Measurements from ENCODE around the gene SERPINB10.

SERPINB10 gene

GRCh38 chr18:63907664-63908063, at the start of gene SERPINB10:
TSS of gene SERPINB10 (plus strand) at chr18:63907958. CDS start at chr18:63915511, 7,553 bp downstream.
- DNase-seq (ENCODE audit: low read depth): no peak

- DNase-seq (ENCODE audit: low read depth): no peak
Measured at GRCh38 chr18:63858456-63858855, 49.3 kb upstream of the SERPINB10 start.

GRCh38 chr18:63859781-63860475, 47.8 kb upstream of the SERPINB10 start:
- no peak for DNase-seq (ENCODE audit: low read depth)

- no peak for DNase-seq (ENCODE audit: low read depth)
Measured at GRCh38 chr18:63860531-63860930, 47.2 kb upstream of the SERPINB10 start.

- DNase-seq (ENCODE audit: low read depth): no peak
Measured at GRCh38 chr18:63867368-63868125, 40.2 kb upstream of the SERPINB10 start.

- no peak for DNase-seq (ENCODE audit: low read depth)
Measured at GRCh38 chr18:63868546-63868945, 39.2 kb upstream of the SERPINB10 start.

GRCh38 chr18:63869374-63869773, 38.4 kb upstream of the SERPINB10 start:
- no peak for DNase-seq (ENCODE audit: low read depth)

- DNase-seq (ENCODE audit: low read depth): no peak
Measured at GRCh38 chr18:63869851-63870250, 37.9 kb upstream of the SERPINB10 start.

GRCh38 chr18:63871836-63872235, 35.9 kb upstream of the SERPINB10 start:
- DNase-seq (ENCODE audit: low read depth): no peak

GRCh38 chr18:63872586-63872985, 35.2 kb upstream of the SERPINB10 start:
- no peak for DNase-seq (ENCODE audit: low read depth)

GRCh38 chr18:63878343-63878742, 29.4 kb upstream of the SERPINB10 start:
- no peak for DNase-seq (ENCODE audit: low read depth)

- DNase-seq (ENCODE audit: low read depth): no peak
Measured at GRCh38 chr18:63878925-63879324, 28.8 kb upstream of the SERPINB10 start.

- DNase-seq (ENCODE audit: low read depth): no peak
Measured at GRCh38 chr18:63879709-63880108, 28.0 kb upstream of the SERPINB10 start.

- DNase-seq (ENCODE audit: low read depth): no peak
Measured at GRCh38 chr18:63881851-63882250, 25.9 kb upstream of the SERPINB10 start.

GRCh38 chr18:63882333-63883141, 25.2 kb upstream of the SERPINB10 start:
- no peak for DNase-seq (ENCODE audit: low read depth)

- DNase-seq (ENCODE audit: low read depth): no peak
Measured at GRCh38 chr18:63883617-63884016, 24.1 kb upstream of the SERPINB10 start.

GRCh38 chr18:63887424-63887823, 20.3 kb upstream of the SERPINB10 start, which contains the start of gene SERPINB2:
TSS of gene SERPINB2 (plus strand) at chr18:63887705. CDS start at chr18:63891445, 3,740 bp downstream.
- no peak for DNase-seq (ENCODE audit: low read depth)

- DNase-seq (ENCODE audit: low read depth): no peak
Measured at GRCh38 chr18:63888470-63889190, 19.1 kb upstream of the SERPINB10 start.

GRCh38 chr18:63889626-63890025, 18.1 kb upstream of the SERPINB10 start:
- DNase-seq (ENCODE audit: low read depth): no peak

GRCh38 chr18:63890237-63890949, 17.4 kb upstream of the SERPINB10 start:
- DNase-seq (ENCODE audit: low read depth): no peak

- DNase-seq (ENCODE audit: low read depth): no peak
Measured at GRCh38 chr18:63890950-63891304, 16.8 kb upstream of the SERPINB10 start.

All from activated gamma-delta T cell treated with anti-CD3 and anti-CD28 coated beads, Interleukin-2, amount 50 U/mL, for 16 hours (primary cell).